Hepatic stellate cell (primary cell): ENCODE measurements around the gene STK11IP.

Source experiments
- DNase-seq: peaks from one replicate; pipeline ENCODE4 v3.0.0; 2011; ENCODE audit warnings: low spot score

The STK11IP gene

DNA sequence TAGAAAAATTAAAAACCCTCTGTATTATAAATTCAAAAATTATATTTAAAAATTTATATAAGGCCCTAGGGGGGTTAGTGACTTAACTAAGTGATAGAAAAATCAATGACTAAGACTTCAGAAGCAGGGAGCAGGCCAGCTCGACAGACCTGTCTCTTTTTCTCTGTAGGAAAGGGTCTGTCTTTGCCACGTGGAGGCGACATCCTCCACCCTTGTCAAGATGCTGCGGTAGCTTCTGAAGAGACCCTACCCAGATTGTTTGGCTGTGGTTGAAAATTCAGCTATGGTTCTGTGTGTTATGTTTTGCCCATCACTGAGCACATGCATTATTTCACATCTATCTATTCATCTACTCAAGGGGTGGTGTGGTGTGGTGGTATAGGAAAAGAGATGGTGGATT, 21.6 kb downstream of the STK11IP start:
- no peak for DNase-seq

DNA sequence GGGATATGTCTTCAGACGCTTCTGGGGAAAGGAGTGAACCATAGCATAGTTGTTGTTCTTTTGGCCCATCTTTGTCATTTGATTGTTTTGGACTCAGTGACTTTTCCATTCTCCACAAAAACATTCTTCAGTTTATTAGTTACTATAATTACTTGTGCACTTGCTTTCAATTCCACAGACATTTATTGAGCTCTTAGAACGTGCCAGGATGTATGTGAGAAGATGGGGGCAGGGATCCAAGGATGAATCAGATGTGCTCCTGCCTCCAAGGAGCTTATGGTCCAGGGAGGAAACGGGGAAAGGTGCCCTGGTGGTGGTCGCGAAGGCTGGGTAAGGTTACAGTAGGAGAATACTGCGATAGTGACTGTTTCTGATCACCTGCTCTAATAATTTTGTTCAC, 22.9 kb downstream of the STK11IP start:
- no peak for DNase-seq

GRCh38 chr2:219621935-219622334, 24.3 kb downstream of the STK11IP start:
- no peak for DNase-seq

GRCh38 chr2:219622472-219622871, 24.8 kb downstream of the STK11IP start:
- DNase-seq, result no peak

DNA sequence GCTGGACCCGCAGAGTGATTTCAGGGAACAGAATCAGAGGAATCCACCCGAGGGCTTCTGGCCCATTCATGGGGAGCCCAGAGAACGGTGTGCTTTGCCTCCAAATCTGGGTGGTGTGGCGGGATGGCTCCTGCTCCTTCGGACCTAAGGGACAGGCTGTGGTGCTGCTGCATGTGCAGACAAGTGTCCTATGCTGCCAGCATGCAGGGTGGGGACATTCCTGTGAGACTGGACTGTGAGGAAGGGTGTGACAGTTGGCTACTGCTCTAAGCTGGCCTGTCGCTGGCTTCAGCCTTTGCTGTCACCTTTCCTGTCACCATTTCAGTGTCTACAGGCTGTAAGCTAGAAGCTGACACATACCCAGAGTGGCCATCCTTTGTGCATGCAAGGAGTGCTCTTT, 26.9 kb downstream of the STK11IP start:
- no peak for DNase-seq

DNA sequence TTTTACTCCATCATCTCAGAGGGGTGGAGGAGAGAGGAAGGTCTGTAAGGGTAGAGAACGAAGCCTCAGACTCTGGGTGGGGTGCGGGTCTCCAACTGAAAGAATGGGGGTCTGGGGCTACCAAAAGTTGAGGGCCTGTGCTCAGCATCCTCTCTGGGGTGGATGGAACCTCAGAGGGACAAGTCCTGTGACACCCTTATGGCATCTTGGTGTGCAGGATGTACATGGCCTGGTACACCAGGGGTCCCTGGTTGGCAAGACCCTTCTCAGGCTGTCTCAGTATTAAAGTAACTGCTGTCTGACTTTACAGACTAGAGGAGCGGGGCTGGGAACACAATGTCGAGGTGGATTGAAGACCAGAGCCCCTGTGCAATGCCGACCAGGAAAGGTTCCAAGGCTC, 27.5 kb downstream of the STK11IP start:
- no peak for DNase-seq

DNA sequence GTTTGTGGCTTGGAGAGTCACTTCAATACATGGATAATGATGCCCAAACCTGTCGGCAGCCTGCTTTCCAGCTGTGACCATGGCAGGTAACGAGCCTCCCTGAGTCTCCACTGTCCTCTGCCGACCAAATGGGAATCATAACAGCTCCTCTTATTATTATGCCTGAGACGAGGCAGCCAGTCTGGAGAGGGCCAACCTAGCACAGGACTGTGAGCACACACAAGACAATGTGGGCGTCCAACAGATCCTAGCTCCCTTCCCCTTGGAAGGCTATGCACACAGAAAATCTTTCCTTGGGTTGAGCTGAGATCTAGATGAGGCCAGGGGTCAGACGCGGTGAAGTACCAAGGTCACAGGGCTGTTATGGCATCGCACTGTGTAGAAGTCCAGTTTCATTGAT, 28.9 kb downstream of the STK11IP start:
- no peak for DNase-seq

GRCh38 chr2:219627103-219628100, 29.7 kb downstream of the STK11IP start, which contains the start of gene SLC4A3:
Gene SLC4A3, plus strand, starts transcription at chr2:219627630. Its CDS starts 363 bp downstream, at chr2:219627993.
- DNase-seq, result peak; percentile 82

DNA sequence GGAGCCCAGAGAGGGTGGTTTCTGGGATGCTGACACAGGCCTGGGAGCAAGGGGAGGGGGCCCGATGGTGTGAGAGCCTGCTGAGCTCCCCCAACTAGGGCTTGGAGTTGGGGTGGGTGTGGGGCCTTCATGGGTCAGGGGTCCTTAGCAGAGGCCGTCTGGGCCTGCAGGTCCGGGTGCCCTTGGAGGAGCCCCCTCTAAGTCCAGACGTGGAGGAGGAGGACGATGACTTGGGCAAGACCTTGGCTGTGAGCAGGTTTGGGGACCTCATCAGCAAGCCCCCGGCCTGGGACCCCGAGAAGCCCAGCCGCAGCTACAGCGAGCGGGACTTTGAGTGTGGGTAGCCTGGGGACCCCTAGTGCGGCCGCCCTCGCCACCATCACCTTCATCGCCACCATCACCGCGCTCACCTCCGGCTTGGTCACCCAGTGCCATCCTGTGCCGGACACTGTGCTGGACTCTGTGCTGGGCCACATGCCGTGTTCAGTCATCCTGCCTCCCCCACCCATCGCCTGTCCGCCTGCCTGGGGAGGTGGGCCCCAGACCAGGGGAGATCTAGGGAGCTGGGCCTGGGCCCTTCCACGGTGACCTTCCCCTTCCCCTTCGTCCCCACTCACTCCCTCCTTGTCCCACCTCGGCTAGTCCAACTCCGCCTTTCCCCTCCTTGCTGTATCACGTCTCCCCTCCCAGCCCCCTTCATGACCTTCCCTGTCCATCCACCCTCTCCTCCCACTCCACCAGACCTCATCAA, 30.8 kb downstream of the STK11IP start:
- no peak for DNase-seq

- no peak for DNase-seq
These were observed 31.6 kb downstream of the STK11IP start for GRCh38 chr2:219628986-219629901.

GRCh38 chr2:219629976-219630695, 32.5 kb downstream of the STK11IP start:
- no peak for DNase-seq

GRCh38 chr2:219630770-219631405, 33.2 kb downstream of the STK11IP start:
- no peak for DNase-seq

DNA sequence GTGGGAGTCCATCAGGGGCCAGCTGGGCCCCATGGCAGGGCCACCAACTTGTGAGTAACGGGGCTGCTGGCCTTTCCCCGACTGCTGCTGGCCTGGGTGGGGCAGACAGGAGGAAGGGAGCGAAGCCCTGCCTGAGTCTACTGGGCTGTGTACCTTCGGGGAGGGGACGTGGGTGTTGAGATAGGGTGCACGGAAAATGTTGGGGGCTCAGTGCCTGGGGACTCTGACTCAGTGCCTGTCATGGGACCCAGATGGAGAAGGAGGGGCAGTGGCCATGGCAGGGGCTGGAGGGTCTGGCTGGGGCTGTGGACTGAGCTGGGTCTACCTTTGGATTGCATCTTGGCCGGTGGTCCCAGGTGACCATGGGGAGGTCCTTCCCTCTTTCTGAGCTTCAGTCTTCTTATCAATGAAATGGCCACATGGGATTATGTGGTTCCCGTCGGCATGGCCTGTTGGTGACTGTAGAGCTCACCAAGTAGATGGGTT, 33.8 kb downstream of the STK11IP start:
- DNase-seq, result no peak

- DNase-seq, result no peak
These were observed 34.5 kb downstream of the STK11IP start for GRCh38 chr2:219631904-219632759.

DNA sequence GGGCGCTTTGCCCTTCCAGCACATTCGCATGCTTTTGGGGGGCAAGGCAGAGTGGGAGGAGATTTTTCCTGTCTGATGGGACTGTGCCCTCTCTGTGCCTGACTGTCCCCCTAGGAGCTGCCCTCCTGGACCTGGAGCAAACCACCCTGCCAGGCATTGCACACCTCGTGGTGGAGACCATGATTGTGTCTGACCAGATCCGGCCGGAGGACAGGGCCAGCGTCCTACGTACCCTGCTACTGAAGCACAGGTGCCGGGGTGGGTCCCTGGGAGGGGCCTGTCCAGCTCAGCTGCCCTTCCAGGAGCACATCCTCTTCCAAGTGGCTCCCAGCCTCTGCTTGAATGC, 35.1 kb downstream of the STK11IP start:
- no peak for DNase-seq

- no peak for DNase-seq
These were observed 35.8 kb downstream of the STK11IP start for GRCh38 chr2:219633276-219634065.

GRCh38 chr2:219634171-219634940, 36.7 kb downstream of the STK11IP start:
- DNase-seq, result peak; percentile 16
